Calu3 (cell line): ENCODE results near the gene AP3S2. TPM values are rescaled to one million over a fixed set of nuclear protein-coding genes. Genes with fewer than 3 reads are reported as not detected.

ENCODE experiments used
- BruUV-seq: library from RNA; stranded (reverse); fragments of 400-500 nt; replicated peaks from 2 replicates; lab custom pipeline; 2021; lab: Mats Ljungman, UMichigan
- CTCF ChIA-PET: fragments of 300-600 bp; sonication (Branson Sonifier 250); formaldehyde crosslinking; loops from one replicate; lab custom pipeline; 2022; ENCODE audit warnings: antibody characterized with exemption; lab: Charles Lee
- DNase-seq: peaks from one replicate; pipeline ENCODE4 v3.0.0; 2022
- H3K27ac Mint-ChIP-seq: one replicate; pipeline ENCODE4 v1.8.0; 2022; ENCODE audit warnings: mixed read lengths; ENCODE audit not compliant: unreplicated experiment
- H3K27me3 Mint-ChIP-seq: one replicate; pipeline ENCODE4 v1.8.0; 2022; ENCODE audit warnings: mixed read lengths; ENCODE audit not compliant: unreplicated experiment
- H3K36me3 Mint-ChIP-seq: one replicate; pipeline ENCODE4 v1.8.0; 2022; ENCODE audit warnings: mild to moderate bottlenecking, moderate library complexity, mixed read lengths; ENCODE audit not compliant: insufficient read depth, unreplicated experiment
- H3K4me1 Mint-ChIP-seq: one replicate; pipeline ENCODE4 v1.8.0; 2022; ENCODE audit warnings: mild to moderate bottlenecking, low read depth, mixed read lengths; ENCODE audit not compliant: unreplicated experiment
- H3K4me3 Mint-ChIP-seq: one replicate; pipeline ENCODE4 v1.8.0; 2022; ENCODE audit warnings: mild to moderate bottlenecking, low read depth, moderate library complexity, mixed read lengths; ENCODE audit not compliant: unreplicated experiment
- H3K9me3 Mint-ChIP-seq: one replicate; pipeline ENCODE4 v1.8.0; 2022; ENCODE audit warnings: low read depth, mixed read lengths; ENCODE audit not compliant: unreplicated experiment
- intact Hi-C: fragments of 100-400 bp; cut with micrococcal nuclease; formaldehyde crosslinking; loops from one replicate; pipeline ENCODE4 v1.10.0; 2022; ENCODE audit not compliant: unreplicated experiment
- total RNA-seq: library from RNA; stranded (reverse); gene quantifications from 2 replicates; pipeline ENCODE4 v1.2.3, GENCODE V29; 2022
- TF ChIP-seq, protein P1 (sequence below): fragments of 200-600 bp; IDR thresholded peaks from one replicate; pipeline ENCODE4 v1.8.0; 2022; ENCODE audit warnings: antibody characterized with exemption; ENCODE audit not compliant: unreplicated experiment

The AP3S2 gene
- total RNA-seq, 1 experiment from 2014 or later: 46.2 TPM

DNA sequence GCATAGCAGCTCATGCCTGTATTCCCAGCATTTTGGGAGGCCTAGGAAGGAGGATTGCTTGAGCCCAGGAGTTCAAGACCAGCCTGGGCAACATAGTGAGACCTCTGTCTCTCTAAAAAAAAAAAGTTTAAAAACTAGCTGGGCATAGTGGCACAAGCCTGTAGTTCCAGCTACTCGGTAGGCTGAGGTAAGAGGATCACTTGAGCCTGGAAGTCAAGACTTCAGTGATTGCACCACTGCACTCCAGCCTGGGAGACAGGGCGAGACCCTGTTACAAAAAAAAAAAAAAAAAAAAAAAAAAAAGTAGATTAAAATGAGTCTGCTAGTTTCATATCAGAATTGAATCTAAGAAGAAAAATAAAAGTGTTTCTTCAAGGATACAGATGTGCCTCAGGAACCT is 46.7 kb downstream of the AP3S2 start:
- H3K27me3 Mint-ChIP-seq: no peaks in the 10 kb centered on the region
- no peak overlapping the region for H3K27ac Mint-ChIP-seq
- TF ChIP-seq, protein P1, sequence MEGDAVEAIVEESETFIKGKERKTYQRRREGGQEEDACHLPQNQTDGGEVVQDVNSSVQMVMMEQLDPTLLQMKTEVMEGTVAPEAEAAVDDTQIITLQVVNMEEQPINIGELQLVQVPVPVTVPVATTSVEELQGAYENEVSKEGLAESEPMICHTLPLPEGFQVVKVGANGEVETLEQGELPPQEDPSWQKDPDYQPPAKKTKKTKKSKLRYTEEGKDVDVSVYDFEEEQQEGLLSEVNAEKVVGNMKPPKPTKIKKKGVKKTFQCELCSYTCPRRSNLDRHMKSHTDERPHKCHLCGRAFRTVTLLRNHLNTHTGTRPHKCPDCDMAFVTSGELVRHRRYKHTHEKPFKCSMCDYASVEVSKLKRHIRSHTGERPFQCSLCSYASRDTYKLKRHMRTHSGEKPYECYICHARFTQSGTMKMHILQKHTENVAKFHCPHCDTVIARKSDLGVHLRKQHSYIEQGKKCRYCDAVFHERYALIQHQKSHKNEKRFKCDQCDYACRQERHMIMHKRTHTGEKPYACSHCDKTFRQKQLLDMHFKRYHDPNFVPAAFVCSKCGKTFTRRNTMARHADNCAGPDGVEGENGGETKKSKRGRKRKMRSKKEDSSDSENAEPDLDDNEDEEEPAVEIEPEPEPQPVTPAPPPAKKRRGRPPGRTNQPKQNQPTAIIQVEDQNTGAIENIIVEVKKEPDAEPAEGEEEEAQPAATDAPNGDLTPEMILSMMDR: no peak
- no peaks in the 10 kb centered on the region for H3K9me3 Mint-ChIP-seq
- DNase-seq: no peak
- H3K36me3 Mint-ChIP-seq: peaks cover 22% of the 10 kb centered on the region
- CTCF ChIA-PET: interaction anchor here (0.7 kb wide), 2 partner anchors 345 to 516 kb away, joined by 9 read pairs; no protein-coding TSS in a partner anchor
- BruUV-seq: no TSS peak
- H3K4me1 Mint-ChIP-seq: peaks cover 63% of the 10 kb centered on the region
- H3K4me3 Mint-ChIP-seq: no peak overlapping the region
- intact Hi-C loops: loop anchor here (5.0 kb wide), 1 partner anchor 60 kb away; no protein-coding TSS in a partner anchor

DNA sequence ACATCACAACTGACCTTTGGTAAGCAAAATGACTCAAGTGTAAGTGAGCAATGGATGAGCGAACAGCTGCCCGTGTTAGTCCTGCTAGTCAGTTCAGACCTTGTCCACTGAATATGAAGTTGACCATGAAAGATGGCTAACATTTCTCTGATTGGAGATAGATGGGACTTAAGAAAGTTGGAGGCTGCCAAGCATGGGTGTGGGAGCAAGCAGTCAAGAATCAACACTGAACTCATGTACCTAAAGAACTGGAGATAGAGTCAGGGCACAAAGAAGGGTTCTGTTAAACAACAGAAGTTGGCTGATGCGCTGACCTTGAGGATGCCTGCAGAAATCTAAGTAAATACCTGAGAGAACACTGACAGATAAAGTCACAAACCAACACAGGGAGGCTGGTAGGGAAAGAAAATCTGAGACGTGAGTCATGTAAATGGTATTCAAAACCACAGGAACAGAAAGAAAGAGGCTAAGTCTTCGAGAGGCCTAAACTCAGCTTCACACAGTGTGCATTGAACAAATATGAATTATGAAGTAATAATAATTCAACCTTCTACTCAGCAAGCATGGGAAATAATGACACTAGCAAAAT is 48.4 kb downstream of the AP3S2 start:
- no TSS peak for BruUV-seq
- CTCF ChIA-PET: interaction anchor here (0.6 to 2.6 kb wide), 4 partner anchors 26 to 88 kb away, joined by 3 to 11 read pairs (median 6); no protein-coding TSS in a partner anchor
- TF ChIP-seq, protein P1: no peak
- H3K9me3 Mint-ChIP-seq: no peaks in the 10 kb centered on the region
- H3K36me3 Mint-ChIP-seq: peaks cover 13% of the 10 kb centered on the region
- H3K4me3 Mint-ChIP-seq: peak overlapping the region; percentile 8
- H3K27ac Mint-ChIP-seq: peak overlapping the region; percentile 77
- DNase-seq: peak; percentile 37
- intact Hi-C loops: loop anchor here (2.0 to 5.0 kb wide), 2 partner anchors 58 to 85 kb away; no protein-coding TSS in a partner anchor
- no peaks in the 10 kb centered on the region for H3K27me3 Mint-ChIP-seq
- peaks cover 46% of the 10 kb centered on the region for H3K4me1 Mint-ChIP-seq

DNA sequence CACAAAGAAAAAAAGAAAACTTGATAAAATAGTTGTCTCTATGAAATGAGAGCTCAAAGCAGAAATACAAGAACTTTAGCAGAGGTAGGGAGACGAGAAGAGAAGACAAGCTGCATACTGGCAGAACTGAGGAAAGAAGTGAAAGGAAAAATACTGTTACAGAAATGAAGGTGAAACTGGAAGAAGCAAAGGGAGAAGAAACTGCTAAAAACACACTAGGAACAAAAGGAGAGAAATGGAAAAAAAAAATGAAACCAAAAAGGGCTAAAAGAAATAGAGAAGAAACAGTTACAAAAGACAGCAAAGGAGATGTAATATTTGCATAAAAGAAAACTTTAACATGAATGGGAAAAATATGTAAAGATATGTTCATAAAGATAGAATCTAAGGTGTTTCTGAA is 51.8 kb downstream of the AP3S2 start:
- DNase-seq: no peak
- BruUV-seq: no TSS peak
- H3K9me3 Mint-ChIP-seq: no peaks in the 10 kb centered on the region
- no peaks in the 10 kb centered on the region for H3K27me3 Mint-ChIP-seq
- no peak overlapping the region for H3K27ac Mint-ChIP-seq
- H3K4me1 Mint-ChIP-seq: peaks cover 27% of the 10 kb centered on the region
- TF ChIP-seq, protein P1: no peak
- CTCF ChIA-PET: no interaction called here
- peaks cover 13% of the 10 kb centered on the region for H3K36me3 Mint-ChIP-seq
- intact Hi-C loops: no loop called here
- H3K4me3 Mint-ChIP-seq: no peak overlapping the region

DNA sequence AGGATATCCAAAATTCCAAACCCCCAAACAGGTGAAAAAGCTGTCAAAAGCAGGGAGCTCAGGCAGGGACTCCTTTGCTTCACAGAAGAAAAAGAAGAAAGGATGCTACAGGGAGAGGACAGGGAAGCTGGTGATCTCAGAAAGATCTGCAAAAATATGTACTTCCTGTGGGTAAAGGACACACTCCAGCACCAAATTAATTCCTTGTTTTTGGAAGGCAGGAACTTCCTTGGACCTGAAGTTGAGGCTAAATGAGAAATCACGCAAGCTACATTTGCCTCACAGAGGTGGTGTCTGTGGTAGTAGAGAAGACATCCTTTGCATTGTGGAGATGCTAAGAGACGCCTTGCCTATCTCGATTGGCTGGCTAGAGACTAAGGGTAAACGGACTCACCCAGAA is 52.5 kb downstream of the AP3S2 start:
- Mint-ChIP-seq H3K27me3 (no peaks in the 10 kb centered on the region), H3K4me3 (no peak overlapping the region), H3K36me3 (peaks cover 15% of the 10 kb centered on the region), H3K27ac (no peak overlapping the region), H3K4me1 (peaks cover 25% of the 10 kb centered on the region), H3K9me3 (no peaks in the 10 kb centered on the region)
- CTCF ChIA-PET: no interaction called here
- no TSS peak for BruUV-seq
- intact Hi-C loops: no loop called here
- TF ChIP-seq, protein P1: no peak
- no peak for DNase-seq
